ENCODE data around the gene GALR3.
"Not testable (repeated sequence)": the region's sequence is repeated elsewhere in the genome, so short reads cannot be mapped to it uniquely, and the experiment has no call there.

Gene GALR3

DNA sequence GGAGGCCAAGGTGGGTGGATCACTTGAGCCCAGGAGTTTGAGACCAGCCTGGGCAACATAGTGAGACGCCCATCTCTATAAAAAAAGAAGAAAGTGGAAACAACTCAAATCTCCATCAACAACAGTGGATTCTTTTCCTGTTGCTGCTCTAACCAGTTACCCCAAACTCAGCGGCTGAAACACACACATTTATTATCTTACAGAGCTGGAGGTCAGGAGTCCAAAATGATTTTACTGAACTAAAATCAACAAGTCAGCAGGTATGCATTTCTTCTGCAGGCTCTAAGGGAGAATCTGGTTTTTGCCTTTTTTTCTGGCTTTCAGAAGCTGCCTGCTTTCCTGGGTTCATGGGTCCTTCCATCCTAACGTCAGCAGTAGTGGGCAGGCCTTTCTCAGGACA, 27.1 kb upstream of the GALR3 start:
- H3K9me3 Mint-ChIP-seq = no peaks in the 10 kb centered on the region
- H3K36me3 Mint-ChIP-seq (ENCODE audit: low read depth) = no peaks in the 10 kb centered on the region
- H3K27me3 Mint-ChIP-seq = peaks cover 26% of the 10 kb centered on the region
- H3K27ac Mint-ChIP-seq = no peak overlapping the region
- intact Hi-C loops (cut with micrococcal nuclease) = no loop called here
- peaks cover 5% of the 10 kb centered on the region for H3K4me1 Mint-ChIP-seq (ENCODE audit: low read depth)
- H3K4me3 Mint-ChIP-seq = no peak overlapping the region

DNA sequence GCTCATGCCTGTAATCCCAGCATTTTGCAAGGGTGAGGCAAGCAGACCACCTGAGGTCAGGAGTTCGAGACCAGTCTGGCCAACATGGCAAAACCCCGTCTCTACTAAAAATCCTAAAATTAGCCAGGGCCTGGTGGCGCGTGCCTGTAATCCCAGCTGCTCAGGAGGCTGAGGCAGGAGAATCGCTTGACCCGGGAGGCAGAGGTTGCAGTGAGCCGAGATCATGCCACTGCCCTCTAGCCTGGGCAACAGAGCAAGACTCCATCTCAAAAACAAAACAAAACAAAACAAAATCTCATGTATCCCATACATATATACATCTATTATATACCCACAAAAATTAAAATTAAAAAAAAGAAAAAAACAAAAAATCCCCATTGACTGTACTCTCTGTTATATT, 25.9 kb upstream of the GALR3 start:
- H3K36me3 Mint-ChIP-seq (ENCODE audit: low read depth); intact Hi-C loops (cut with micrococcal nuclease); H3K9me3 Mint-ChIP-seq; H3K4me1 Mint-ChIP-seq (ENCODE audit: low read depth); H3K4me3 Mint-ChIP-seq; H3K27ac Mint-ChIP-seq: not testable (repeated sequence)
- H3K27me3 Mint-ChIP-seq = peaks cover 34% of the 10 kb centered on the region

DNA sequence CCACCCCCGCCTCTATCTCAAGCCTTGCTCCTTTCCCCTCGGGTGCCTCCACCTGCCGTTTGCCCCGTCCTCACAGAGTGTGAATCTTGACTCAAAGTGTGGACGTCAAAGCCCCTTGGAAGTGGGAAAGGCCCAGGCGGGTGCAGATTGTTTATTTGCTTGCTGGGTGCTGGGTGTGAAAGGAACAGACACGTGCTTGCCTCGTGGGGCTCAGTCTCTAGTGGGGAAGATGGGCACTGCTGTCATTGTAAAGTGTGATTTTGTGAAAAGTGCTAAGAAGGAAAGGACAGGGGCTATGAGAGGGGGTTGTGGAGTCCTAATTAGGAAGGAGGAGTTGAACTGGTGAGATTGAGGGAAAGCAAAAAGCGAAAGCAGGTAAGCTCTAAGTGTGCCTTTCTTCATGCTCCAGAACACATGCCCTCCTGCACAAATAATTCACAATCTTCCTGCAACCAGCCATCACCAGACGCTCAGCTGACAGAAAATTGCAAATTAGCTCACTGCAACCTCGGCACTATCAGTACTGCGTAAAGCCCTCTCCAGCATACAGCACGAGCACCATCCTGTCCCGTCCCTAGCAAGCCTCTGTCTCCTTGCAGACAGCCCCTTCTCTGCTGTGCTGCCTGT, 25.2 kb upstream of the GALR3 start:
- no peaks in the 10 kb centered on the region for H3K36me3 Mint-ChIP-seq (ENCODE audit: low read depth)
- H3K9me3 Mint-ChIP-seq = no peaks in the 10 kb centered on the region
- peaks cover 41% of the 10 kb centered on the region for H3K27me3 Mint-ChIP-seq
- intact Hi-C loops (cut with micrococcal nuclease) = no loop called here
- H3K4me1 Mint-ChIP-seq (ENCODE audit: low read depth) = peaks cover 5% of the 10 kb centered on the region
- no peak overlapping the region for H3K27ac Mint-ChIP-seq
- H3K4me3 Mint-ChIP-seq = no peak overlapping the region

DNA sequence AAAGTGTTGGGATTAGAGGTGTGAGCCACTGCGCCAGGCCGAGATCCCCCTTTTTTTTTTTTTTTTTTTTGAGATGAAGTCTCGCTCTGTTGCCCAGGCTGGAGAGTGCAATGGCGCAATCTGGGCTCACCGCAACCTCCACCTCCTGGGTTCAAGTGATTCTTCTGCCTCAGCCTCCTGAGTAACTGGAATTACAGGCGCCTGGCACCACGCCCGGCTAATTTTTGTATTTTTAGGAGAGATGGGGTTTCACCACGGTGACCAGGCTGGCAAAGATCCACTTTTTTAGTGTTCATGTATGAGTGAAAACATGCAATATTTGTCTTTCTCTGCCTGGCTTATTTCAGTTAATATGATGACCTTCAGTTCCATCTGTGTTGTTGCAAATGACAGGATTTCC, 23.2 kb upstream of the GALR3 start:
- H3K4me3 Mint-ChIP-seq; H3K9me3 Mint-ChIP-seq; intact Hi-C loops (cut with micrococcal nuclease); H3K36me3 Mint-ChIP-seq (ENCODE audit: low read depth); H3K27ac Mint-ChIP-seq: not testable (repeated sequence)
- Mint-ChIP-seq H3K27me3 (peaks cover 55% of the 10 kb centered on the region), H3K4me1 (ENCODE audit: low read depth) (peaks cover 20% of the 10 kb centered on the region)

DNA sequence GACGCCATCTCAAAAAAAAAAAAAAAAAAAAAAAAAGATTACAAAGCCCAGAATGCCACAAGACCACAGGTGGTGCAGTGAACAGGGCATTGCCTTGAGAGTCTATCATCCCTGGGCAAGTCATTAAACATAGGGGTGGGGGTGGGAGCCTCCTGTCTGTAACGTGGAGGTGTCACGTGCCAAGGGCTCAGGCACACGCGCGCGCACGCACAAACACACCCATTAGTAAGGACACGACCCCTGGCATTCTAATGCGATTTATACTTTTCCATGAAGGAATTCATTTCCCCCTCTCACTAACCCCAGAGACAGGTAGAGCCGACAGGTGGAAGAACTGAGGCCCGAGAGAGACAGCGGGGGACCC, 21.3 kb upstream of the GALR3 start:
- Mint-ChIP-seq H3K4me1 (ENCODE audit: low read depth) (peaks cover 39% of the 10 kb centered on the region), H3K9me3 (no peaks in the 10 kb centered on the region), H3K4me3 (peak overlapping the region; percentile 77), H3K27me3 (peaks cover 70% of the 10 kb centered on the region), H3K36me3 (ENCODE audit: low read depth) (no peaks in the 10 kb centered on the region), H3K27ac (peak overlapping the region; percentile 77)
- intact Hi-C loops (cut with micrococcal nuclease) = no loop called here

DNA sequence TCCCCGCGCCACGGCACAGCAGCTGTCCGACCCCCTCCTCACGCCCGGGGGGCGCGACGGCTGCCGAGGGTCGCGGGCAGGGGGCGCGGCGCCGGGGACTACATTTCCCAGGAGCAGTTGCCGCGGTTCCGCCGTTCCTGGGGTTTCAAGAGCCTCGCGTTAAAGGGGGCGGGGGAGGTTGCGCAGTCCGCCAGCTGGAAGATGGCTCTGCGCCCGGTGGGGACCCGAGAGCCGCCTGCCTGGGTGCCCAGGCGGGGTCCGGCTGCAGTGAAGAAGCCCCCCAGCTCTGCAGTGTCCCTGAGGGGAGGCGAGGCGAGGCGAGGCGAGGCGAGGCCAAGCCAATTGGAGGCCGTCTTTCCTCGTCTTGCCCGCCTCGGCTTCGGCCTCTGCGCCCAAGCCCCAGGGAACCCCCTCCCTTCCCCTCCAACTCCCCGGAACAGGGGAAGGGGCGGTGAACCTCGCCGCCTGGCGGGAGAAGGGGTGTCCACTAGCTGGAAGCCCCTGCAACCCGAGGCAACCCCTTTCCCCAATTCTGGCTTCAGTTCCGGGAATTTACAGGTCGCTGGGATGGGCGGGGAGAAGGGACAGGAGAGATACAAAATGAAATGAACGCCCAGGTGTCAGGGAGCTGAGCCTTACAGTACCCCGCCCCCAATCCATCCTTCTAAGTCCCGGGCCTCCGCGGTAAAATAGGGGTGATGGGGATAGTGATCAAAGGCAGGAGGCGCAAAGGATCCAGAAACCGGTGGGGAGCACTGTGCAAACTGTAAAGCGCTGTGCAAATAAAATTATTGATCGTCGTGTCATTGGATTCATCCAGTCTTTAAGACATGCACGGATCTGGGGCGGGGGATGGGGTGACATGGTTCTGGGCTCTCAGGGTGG, 20.6 kb upstream of the GALR3 start:
- Mint-ChIP-seq H3K27ac (peak overlapping the region; percentile 77), H3K27me3 (peaks cover 73% of the 10 kb centered on the region), H3K36me3 (ENCODE audit: low read depth) (no peaks in the 10 kb centered on the region), H3K4me3 (peak overlapping the region; percentile 77), H3K4me1 (ENCODE audit: low read depth) (peaks cover 44% of the 10 kb centered on the region), H3K9me3 (no peaks in the 10 kb centered on the region)
- intact Hi-C loops (cut with micrococcal nuclease) = no loop called here

DNA sequence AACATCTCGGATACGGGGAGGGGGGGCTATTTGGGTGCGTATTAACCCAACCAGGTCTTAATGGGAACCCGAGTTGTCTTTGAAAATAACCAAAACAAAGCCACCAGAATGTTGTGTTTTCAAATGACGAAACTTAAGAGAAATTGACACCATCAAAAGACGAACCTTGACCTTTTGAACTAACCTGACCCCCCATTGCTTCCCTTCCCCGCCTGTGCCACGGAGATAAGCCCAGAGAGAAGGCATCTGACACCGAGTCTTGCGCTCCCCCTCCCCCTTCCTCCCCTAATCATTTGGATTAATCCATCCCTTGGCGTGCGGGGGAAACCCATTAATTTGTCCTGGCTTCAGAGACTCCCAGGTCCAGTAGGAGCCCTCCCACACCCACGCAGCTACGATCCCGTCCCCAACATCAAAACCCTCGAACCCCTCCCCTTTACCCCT, 20.0 kb upstream of the GALR3 start:
- H3K27ac Mint-ChIP-seq = peak overlapping the region; percentile 77
- intact Hi-C loops (cut with micrococcal nuclease) = no loop called here
- no peaks in the 10 kb centered on the region for H3K9me3 Mint-ChIP-seq
- H3K4me3 Mint-ChIP-seq = peak overlapping the region; percentile 77
- H3K27me3 Mint-ChIP-seq = peaks cover 73% of the 10 kb centered on the region
- H3K36me3 Mint-ChIP-seq (ENCODE audit: low read depth) = no peaks in the 10 kb centered on the region
- peaks cover 51% of the 10 kb centered on the region for H3K4me1 Mint-ChIP-seq (ENCODE audit: low read depth)

DNA sequence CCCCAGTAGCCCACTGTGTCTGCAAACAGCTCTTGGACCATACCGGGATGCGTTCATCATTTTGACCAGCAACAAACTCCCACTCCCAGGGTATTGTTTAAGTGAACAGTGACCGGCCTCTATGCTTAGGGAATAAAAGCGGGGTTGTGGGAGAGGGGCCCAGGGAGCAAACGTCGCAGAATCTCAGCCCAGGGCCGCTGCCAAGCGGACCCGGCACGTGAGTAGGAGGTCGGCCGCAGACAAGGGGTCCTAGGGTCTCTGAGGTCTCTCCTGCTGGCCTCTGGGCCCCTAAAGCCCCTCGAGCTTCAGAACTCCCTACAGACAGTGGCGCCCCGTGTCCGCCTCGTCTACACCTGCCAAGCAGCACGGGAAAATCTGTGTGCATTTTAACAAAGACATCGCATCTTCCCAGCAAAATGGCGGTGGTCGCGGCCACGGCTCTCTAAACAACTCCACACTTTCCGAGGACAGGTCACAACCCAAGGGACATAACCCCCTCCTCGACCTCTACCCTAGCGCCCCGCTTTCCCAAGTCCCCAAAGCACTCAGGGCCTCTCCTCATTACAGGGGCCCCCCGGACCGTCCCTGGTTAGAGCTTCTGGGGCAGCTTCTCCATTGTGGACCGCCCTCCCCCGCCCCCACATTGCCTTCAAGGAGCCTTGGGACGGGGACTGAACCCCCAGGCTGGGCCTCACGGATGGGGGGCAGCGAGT, 19.4 kb upstream of the GALR3 start:
- Mint-ChIP-seq H3K27ac (peak overlapping the region; percentile 86), H3K4me1 (ENCODE audit: low read depth) (peaks cover 54% of the 10 kb centered on the region), H3K36me3 (ENCODE audit: low read depth) (no peaks in the 10 kb centered on the region), H3K9me3 (no peaks in the 10 kb centered on the region), H3K27me3 (peaks cover 73% of the 10 kb centered on the region), H3K4me3 (peak overlapping the region; percentile 87)
- intact Hi-C loops (cut with micrococcal nuclease) = no loop called here

DNA sequence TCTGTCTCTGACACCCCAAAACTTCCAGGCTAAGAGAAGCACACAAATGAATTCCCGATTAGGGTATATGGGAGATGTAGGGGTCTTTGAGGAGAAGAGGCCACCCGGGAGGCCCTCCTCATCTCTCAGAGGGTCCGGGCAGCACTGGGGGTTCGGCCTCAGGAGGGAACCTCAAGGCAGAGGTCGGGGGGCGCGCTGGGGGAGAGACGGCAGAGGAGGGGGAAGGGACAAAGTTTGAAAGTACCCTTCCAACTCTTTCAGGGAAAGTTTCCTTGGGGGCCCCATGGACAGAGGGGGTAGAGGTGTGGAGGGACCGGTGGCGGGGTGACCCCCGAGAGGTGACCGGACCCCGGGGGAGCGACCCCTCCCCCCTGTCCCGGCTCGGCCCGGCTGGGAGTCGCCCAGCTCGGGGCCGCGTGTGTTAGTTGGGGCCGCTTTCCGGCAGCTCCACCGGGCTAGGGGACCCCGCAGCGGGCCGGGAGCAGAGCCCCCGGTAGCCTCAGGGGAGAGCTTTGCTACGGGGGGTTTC, 18.8 kb upstream of the GALR3 start:
- Mint-ChIP-seq H3K4me1 (ENCODE audit: low read depth) (peaks cover 54% of the 10 kb centered on the region), H3K4me3 (peak overlapping the region; percentile 87), H3K27me3 (peaks cover 75% of the 10 kb centered on the region), H3K36me3 (ENCODE audit: low read depth) (no peaks in the 10 kb centered on the region), H3K27ac (peak overlapping the region; percentile 86), H3K9me3 (no peaks in the 10 kb centered on the region)
- intact Hi-C loops (cut with micrococcal nuclease) = no loop called here

DNA sequence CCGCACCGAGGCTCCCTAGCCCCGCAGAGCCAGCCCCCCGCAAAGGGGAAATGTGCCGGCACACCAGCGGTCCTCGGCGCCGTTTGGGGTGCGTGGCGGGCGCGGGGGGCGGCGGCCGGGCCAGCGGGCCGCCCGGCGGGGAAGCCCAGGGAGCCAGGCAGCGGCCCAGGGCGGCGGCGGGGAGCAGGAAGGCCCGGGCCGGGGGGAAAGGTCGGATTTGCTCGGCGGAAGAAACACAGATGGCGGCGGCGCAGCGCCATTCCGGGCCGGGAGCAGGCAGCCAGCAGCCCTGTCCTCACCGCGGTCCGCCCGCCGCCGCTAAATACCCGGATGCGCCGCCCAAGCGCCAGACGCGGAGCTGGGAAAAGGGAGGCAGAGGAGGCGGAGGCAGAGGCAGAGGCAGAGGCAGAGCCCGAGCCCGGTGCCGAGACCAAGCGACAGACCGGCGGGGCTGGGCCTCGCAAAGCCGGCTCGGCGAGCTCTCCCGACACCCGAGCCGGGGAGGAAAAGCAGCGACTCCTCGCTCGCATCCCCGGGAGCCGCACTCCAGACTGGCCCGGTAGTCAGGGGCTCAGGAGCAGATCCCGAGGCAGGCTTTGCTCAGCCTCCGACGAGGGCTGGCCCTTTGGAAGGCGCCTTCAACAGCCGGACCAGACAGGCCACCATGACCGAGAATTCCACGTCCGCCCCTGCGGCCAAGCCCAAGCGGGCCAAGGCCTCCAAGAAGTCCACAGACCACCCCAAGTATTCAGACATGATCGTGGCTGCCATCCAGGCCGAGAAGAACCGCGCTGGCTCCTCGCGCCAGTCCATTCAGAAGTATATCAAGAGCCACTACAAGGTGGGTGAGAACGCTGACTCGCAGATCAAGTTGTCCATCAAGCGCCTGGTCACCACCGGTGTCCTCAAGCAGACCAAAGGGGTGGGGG, 18.0 kb upstream of the GALR3 start:
- peaks cover 79% of the 10 kb centered on the region for H3K27me3 Mint-ChIP-seq
- H3K27ac Mint-ChIP-seq = peak overlapping the region; percentile 86
- peaks cover 54% of the 10 kb centered on the region for H3K4me1 Mint-ChIP-seq (ENCODE audit: low read depth)
- no peaks in the 10 kb centered on the region for H3K9me3 Mint-ChIP-seq
- H3K4me3 Mint-ChIP-seq = peak overlapping the region; percentile 87
- intact Hi-C loops (cut with micrococcal nuclease) = no loop called here
- H3K36me3 Mint-ChIP-seq (ENCODE audit: low read depth) = no peaks in the 10 kb centered on the region

DNA sequence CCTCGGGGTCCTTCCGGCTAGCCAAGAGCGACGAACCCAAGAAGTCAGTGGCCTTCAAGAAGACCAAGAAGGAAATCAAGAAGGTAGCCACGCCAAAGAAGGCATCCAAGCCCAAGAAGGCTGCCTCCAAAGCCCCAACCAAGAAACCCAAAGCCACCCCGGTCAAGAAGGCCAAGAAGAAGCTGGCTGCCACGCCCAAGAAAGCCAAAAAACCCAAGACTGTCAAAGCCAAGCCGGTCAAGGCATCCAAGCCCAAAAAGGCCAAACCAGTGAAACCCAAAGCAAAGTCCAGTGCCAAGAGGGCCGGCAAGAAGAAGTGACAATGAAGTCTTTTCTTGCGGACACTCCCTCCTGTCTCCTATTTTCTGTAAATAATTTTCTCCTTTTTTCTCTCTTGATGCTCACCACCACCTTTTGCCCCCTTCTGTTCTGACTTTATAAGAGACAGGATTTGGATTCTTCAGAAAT, 17.3 kb upstream of the GALR3 start:
- peak overlapping the region; percentile 87 for H3K4me3 Mint-ChIP-seq
- H3K4me1 Mint-ChIP-seq (ENCODE audit: low read depth) = peaks cover 54% of the 10 kb centered on the region
- H3K27ac Mint-ChIP-seq = peak overlapping the region; percentile 86

DNA sequence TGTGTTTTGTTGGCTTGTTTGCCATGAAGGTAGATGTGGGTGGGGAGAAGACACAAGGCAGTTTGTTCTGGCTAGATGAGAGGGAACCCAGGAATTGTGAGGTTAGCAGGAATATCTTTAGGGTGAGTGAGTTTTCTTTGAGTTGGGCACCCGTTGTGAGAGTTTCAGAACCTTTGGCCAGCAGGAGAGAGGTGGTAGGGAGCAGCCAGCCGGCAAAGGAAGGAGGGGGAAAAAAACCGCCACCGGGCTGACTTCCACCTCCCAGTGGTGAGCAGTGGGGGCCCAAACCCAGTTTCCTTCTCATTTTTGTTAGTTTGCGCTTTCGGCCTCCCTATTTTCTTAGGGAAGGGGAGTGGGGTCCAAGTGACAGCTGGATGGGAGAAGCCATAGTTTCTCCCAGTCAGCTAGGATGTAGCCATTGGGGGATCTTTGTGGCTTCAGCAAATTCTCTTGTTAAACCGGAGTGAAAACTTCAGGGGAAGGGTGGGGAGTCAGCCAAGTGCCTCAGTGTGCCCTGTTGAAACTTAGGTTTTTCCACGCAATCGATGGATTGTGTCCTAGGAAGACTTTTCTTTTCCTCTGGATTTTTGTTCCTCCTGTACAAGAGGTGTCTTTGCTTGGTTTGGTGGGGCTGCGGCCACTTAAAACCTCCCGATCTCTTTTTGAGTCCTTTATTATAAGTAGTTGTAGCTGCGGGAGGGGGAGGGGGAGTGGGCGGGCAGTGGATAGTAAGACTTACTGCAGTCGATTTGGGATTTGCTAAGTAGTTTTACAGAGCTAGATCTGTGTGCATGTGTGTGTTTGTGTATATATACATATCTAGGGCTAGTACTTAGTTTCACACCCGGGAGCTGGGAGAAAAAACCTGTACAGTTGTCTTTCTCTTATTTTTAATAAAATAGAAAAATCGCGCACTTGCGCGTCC, 16.5 kb upstream of the GALR3 start:
- Mint-ChIP-seq H3K9me3 (no peaks in the 10 kb centered on the region), H3K4me3 (peak overlapping the region; percentile 87), H3K27me3 (peaks cover 67% of the 10 kb centered on the region), H3K4me1 (ENCODE audit: low read depth) (peaks cover 54% of the 10 kb centered on the region), H3K27ac (peak overlapping the region; percentile 86), H3K36me3 (ENCODE audit: low read depth) (no peaks in the 10 kb centered on the region)
- intact Hi-C loops (cut with micrococcal nuclease) = no loop called here

More for the DNA sequence above, 17.3 kb upstream of the GALR3 start:
- Mint-ChIP-seq H3K36me3 (ENCODE audit: low read depth) (no peaks in the 10 kb centered on the region), H3K9me3 (no peaks in the 10 kb centered on the region), H3K27me3 (peaks cover 72% of the 10 kb centered on the region)
- intact Hi-C loops (cut with micrococcal nuclease) = no loop called here

Data from dendritic cell treated with granulocyte-macrophage colony-stimulating factor and Interleukin-4, amounts not matched to agents 40 ng/mL and 50 ng/mL, for 4 days (primary cell).